GM13976 (cell line): Measurements from ENCODE around the gene EVC2.

Source experiments
- DNase-seq: peaks from one replicate; pipeline ENCODE4 v3.0.0; 2012; ENCODE audit warnings: low spot score
- in situ Hi-C: fragments of 300-500 bp; cut with MboI; formaldehyde crosslinking; loops from one replicate; pipeline ENCODE4 v1.12.0; 2022; ENCODE audit warnings: low sequenced_read_pairs, mixed read lengths, inconsistent platforms; ENCODE audit not compliant: unreplicated experiment
- TF ChIP-seq, protein P1 (sequence below): IDR thresholded peaks from 2 replicates; pipeline ENCODE4 v1.5.1; 2012; ENCODE audit warnings: borderline replicate concordance, mild to moderate bottlenecking; ENCODE audit not compliant: insufficient read depth; ENCODE audit errors: extremely low read depth, missing control alignments, control extremely low read depth

Gene EVC2

DNA sequence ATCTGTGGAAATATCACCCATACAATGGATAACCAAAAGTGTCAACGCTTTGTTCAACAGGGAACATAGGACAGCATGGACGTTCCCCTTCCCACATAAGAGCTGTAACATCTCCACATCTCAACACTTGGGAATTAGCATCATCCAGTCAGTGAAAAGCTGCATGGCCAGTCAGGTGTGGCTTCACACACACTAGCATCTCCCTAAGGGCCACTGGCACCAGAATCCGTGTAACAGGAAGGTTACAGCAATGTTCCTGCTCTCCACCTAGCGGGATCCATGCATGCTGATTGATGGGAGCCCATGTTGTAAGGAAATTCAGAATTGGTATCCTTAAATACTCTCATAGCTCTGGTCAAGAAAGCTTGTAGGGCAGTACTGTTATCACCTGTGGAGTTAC lies 78.8 kb downstream of the EVC2 start:
- in situ Hi-C loops, result no loop called here
- TF ChIP-seq, protein P1, sequence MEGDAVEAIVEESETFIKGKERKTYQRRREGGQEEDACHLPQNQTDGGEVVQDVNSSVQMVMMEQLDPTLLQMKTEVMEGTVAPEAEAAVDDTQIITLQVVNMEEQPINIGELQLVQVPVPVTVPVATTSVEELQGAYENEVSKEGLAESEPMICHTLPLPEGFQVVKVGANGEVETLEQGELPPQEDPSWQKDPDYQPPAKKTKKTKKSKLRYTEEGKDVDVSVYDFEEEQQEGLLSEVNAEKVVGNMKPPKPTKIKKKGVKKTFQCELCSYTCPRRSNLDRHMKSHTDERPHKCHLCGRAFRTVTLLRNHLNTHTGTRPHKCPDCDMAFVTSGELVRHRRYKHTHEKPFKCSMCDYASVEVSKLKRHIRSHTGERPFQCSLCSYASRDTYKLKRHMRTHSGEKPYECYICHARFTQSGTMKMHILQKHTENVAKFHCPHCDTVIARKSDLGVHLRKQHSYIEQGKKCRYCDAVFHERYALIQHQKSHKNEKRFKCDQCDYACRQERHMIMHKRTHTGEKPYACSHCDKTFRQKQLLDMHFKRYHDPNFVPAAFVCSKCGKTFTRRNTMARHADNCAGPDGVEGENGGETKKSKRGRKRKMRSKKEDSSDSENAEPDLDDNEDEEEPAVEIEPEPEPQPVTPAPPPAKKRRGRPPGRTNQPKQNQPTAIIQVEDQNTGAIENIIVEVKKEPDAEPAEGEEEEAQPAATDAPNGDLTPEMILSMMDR, result no peak

DNA sequence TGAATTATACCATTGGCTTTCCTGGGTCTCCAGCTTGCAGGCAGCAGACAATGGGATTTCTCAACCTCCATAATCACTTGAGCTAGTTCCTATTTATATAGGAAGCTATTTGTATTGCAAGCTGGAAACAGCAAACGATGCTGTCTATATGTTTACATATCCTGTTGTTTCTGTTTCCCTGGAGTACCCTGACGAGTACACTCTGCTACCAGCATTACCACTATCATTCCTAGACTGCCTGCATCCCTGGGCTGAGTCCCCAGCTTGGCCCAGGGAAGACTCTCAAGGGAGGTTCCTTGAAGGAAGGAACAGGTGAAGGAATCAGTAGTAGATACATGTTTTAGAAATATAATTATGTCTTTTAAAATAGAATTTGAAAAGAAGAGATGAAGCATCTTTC lies 81.4 kb downstream of the EVC2 start:
- DNase-seq, result no peak
- TF ChIP-seq, protein P1, result no peak
- in situ Hi-C loops, result no loop called here

More for the DNA sequence above, 78.8 kb downstream of the EVC2 start:
- no peak for DNase-seq

DNA sequence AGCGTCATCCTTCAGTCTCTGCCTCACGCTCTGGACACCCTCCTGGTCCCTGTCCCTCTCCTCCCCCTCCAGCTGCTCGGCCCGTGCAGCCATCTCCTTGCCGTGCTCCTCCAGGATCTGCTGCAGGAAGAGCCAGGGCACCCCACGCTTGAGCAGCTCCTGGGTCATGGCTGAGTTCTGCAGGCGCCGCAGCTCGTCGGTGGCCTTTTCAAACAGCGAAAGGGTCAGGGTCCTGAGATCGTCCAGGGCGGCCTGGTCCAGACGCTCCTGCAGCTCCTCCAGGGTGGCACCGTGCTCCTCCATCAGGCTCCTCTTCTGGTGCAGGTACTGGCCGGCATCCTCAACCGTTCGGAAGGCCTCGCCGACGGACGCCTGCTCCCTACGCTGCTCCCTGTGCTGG lies 85.8 kb downstream of the EVC2 start:
- TF ChIP-seq, protein P1, result no peak
- in situ Hi-C loops, result no loop called here
- no peak for DNase-seq

DNA sequence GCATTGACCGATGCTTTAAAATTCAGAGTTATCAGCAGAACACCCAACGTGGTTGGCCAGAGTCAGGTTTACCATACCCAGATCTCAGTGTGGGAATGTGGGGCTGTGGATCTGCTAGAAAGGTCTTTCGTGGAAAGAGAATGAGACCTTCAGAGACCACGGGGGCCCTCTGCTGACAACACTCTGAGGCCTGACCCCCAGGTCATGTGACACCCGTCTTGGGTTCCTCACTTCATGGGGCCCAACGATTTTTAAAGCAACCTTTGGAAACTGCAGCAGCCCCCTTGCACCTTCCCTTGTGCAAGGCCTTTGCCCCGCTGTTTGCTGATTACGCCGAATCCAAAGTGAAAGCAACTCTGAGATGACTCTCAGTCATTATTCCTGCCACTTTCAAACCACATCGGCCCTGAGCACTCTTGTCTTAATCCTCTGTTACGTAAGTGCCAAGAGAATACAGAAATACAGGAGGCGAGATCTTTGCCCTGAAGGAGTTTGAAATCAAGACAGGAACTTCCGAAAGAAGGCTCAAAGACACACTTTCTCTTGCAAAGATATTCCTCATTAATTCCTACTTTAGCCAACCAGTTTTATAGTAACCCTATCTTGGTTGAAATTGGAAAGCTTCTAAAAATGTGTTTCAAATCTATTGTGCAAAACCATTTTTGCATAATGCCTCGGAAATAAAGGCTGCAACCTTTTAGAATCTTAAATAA lies 88.3 kb downstream of the EVC2 start:
- TF ChIP-seq, protein P1, result no peak
- DNase-seq, result no peak
- in situ Hi-C loops, result no loop called here

GRCh38 chr4:5618051-5618960 lies 90.1 kb downstream of the EVC2 start:
- no peak for DNase-seq
- TF ChIP-seq, protein P1, result no peak
- in situ Hi-C loops, result no loop called here

DNA sequence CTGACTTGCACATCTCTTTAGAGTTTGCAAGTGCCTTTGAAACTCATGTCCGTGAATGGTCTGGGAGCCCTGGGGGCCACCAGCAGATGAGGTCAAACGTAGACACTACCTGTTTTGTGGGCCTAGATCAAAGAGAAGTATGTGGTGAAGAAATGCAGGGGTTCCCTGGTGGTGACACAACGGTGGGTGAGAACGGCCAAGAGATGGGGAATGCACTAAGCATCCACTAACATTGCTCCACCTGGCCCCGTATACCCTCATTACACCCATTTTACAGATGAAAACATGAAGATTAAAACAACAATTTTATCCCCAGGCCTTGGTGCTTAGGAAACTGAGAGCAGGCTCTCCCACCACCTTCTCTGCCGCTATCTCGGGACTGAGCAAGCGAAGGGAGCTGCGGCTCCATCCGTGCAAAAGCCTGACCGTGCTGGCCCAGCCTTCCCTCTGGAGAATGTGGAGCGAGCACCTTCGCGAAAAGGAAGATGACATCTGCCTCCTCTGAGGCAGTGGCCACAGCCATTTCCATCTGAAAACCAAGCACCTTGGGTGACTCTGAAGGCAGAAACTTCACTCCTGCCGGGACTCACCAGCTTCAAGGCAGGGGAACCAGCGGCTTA lies 91.9 kb downstream of the EVC2 start:
- no peak for DNase-seq
- in situ Hi-C loops, result no loop called here
- TF ChIP-seq, protein P1, result no peak
